Left renal cortex interstitium (tissue), 4 donors: ENCODE results near the gene OXNAD1. TPM values are rescaled to one million over a fixed set of nuclear protein-coding genes. Genes with fewer than 3 reads are reported as not detected.

Experiments used
- DNase-seq, 4 donors: peaks; one replicate each; pipeline ENCODE4 v3.0.0-alpha.2; 2013; ENCODE audit warnings: low read depth in 4 of 4, low spot score in 2 of 4, missing footprints in 1 of 4
- polyA plus RNA-seq, 4 donors: library from polyadenylated mRNA; unstranded; fragments of 120-200 nt; gene quantifications; one replicate each; pipeline ENCODE4 v1.2.1, GENCODE V29; 2013; ENCODE audit not compliant: insufficient read length in 4 of 4

The OXNAD1 gene, protein sequence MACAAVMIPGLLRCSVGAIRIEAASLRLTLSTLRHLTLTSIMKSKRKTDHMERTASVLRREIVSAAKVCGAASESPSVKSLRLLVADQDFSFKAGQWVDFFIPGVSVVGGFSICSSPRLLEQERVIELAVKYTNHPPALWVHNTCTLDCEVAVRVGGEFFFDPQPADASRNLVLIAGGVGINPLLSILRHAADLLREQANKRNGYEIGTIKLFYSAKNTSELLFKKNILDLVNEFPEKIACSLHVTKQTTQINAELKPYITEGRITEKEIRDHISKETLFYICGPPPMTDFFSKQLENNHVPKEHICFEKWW
- polyA plus RNA-seq: 10 to 100 TPM; 15.4 to 19.8 (median 17.4) TPM

GRCh38 chr3:16264708-16265454 lies at the start of gene OXNAD1, which contains the start of gene DPH3:
OXNAD1 (plus strand) TSS chr3:16265212; CDS start chr3:16270953, 5,741 bp downstream.
DPH3 (minus strand) TSS chr3:16264943; CDS start chr3:16264876, 67 bp downstream.
- DNase-seq: peak; percentile 96 to 100 (median 98)

DNA sequence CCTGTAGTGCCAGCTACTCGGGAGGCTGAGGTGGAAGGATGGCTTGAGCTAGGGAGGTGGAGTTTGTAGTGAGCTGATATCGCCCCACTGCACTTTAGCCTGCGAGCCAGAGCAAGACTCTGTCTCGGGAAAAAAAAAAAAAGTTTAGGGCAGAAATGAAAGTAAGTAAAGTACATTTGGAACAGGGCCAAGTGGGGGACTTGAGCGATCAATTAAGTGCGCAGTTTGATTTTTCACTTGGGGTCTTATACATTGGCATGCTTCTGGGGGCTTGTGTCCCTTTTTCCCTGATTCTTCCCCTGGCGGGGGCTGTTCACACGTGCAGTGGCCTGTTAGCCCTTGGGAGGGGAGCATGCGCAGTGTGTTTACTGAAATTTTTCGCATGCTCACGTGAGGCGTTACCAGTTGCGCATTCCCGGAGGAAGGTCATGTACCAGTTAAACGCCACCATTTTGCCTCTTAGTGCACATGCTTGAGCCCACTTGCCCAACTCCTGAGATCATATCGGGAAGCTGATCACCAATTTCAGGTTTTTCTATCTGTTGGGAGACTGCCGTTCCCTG lies 48.6 kb upstream of the OXNAD1 start:
- no peak for DNase-seq

DNA sequence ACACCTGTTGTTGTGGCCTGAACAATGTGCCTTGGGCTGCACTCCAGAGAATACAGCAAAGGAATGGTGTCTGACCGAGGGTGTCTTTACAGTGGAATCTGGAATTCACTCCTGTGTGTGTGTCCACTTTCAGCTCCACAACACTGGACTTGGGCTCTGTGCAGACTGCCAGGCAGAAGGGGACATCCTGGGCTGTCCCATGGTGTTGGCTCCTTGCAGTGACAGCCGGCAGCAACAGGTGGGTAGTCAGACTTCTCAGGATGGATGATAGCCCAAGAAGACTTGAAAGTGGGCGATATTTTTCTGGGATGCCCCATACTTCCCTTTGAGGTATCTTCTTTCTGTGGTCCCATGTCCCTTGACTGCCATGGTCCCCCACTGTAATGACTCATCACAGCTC lies 45.2 kb upstream of the OXNAD1 start:
- no peak for DNase-seq

DNA sequence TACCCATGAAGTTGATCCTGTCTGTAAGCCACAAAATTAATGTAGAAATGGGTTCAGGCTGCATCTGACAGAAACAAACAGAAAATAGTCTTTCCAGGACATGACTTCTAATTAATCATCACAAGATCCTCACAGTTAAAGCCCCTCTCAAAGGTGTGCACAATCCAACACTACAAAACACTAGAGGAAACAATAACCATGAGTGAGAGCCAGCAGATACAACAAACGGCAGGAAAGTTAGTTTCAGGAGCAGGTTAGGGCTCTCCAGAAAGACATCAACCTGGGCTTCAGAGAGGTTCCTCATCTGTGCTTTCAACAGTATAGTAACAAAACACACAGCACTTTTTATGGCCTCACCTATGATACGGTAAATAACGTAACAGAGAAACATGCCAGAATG lies 43.0 kb upstream of the OXNAD1 start:
- no peak for DNase-seq

DNA sequence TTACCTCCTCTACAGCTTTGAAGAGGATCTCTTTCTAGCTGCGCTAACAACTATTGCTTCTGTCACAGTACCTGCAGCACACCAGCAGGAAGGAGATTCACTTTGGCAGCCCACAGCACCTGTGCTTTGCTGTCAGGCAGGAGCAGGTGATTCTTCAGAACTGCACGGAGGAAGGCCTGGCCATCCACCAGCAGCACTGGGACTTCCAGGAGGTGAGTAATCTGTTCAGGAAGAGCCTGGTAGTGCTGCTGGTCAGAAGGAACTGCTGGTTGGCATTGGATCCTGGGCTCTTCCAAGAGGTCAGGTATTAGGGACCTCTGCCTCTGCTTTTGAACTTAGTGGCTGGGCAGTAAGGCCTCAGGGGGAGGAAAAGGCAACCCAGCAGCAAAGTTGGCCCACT lies 42.5 kb upstream of the OXNAD1 start:
- no peak for DNase-seq

- no peak for DNase-seq
These were observed 40.7 kb upstream of the OXNAD1 start for GRCh38 chr3:16224325-16224724.

- DNase-seq: no peak
These were observed 37.4 kb upstream of the OXNAD1 start for GRCh38 chr3:16227566-16227965.

DNA sequence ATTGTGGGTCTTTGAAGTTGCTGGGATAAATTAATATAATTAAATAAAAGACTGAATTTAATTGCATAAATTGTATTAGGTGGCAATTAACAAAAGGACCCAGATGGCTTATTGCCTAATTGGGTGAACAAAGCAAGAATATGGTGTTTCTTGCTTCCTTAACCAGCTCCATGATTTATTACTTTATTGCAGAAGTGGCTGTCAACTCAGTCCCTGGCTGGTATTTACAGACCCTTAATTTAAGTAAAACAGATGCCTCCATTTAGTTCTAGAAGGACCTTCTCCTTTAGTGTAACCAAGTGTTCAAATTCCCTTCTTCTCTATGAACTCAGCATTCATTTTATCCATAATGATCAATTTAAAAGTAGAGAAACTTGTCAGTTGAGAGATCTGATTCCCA lies 35.3 kb upstream of the OXNAD1 start:
- no peak for DNase-seq

DNA sequence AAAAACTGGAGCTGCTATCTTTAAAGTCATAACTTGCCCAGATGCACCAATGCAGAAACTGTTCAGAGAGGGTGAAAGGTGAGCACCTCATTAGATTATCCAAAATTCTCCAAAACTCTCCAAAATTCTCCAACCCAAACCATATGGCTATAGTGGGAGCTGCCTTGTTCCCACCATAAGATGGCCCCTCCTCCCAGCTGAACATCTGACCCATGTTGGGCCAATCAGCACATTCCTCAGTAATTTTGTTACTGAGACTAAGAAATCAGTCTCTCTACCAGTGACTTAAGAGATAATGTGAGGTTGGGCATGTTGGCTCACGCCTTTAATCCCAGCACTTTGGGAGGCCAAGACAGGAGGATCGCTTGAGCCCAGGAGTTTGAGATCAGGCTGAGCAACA lies 33.0 kb upstream of the OXNAD1 start:
- no peak for DNase-seq

DNA sequence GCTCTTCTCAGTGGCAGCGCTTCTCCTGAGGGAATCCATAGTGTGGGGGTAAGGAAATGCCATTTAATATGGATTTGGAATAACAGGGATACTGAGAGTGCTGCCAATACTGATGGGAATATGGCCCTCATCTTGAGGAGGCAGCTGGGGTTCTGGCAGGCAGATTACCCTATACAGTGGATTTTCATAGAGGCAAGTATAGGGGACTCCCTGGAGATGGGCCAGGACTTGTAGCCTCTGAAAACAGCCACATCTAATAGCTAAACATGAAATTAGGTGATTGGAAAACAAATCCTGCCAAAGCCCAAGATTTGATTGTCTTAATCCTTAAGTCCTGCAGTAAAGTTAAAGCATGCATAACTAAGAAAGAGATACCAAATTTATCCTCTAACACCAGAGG lies 31.2 kb upstream of the OXNAD1 start:
- no peak for DNase-seq

DNA sequence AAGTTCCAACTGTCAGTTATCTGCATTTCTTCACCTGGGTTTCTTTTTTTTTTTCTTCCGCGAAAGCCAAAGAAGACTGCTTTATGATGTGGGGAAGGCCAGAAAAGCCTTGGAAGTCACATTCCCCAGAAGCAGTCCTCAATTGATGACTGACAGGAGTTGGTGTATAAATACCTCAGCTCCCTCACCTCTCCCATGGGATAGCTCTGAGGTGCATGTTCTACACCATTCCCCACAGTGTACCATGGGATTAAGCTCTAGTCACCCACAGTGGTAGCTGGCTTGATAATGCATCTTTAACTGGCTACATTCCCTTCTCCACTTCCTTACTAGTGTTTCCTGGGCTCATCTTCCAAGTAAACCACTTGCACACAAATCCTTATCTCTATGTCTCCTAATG lies 30.7 kb upstream of the OXNAD1 start:
- DNase-seq: no peak

DNA sequence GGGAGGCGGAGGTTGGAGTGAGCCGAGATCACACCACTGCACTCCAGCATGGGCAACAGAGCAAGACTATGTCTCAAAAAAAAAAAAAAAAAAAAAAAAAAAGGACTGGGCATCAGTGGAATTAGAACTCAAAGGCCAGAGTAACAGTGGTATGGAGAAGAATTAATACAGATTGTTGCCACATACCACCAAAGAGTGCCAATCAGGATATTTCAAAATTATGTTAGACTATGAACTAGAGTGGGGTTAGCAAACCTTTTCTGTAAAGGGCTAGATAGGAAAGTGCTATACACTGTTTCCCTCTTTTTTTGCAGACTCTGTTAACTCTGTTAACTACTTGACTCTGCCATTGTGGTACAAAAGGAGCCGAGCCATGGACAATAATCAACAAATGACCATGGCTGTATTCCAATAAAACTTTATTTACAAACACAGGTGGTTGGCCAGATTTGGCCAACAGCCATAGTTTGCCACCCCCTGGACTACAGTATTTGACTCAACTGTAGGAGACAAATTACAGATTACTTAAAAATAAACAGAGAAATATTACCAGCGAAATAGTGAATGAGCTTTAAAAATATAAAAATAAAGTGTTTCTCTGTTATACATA lies 28.9 kb upstream of the OXNAD1 start:
- DNase-seq: no peak

DNA sequence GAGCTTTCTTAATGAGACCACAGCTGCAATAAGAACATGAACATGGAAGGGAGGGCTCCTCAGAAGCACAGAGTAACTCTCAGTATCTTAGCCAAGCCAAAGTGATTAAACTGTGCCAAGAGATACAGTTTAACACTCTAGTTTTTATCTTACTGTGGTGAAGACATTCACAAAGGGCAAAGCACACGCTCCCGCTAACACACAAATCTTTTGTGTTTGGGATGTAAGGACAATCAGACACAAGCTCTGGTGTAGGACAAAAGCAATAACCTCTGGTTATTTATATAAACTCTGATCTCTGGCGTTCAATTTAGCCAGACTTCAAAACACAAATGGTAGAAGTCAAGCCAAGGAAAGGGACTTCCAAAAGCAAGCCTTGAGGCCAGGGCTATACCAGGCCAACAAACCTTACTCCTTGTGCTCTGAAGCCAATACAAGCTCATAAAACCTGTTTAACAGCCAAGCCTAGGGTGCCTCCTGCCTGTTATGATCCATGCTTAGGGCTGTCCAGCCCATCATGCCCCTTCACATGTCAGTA lies 28.1 kb upstream of the OXNAD1 start:
- no peak for DNase-seq

- DNase-seq: no peak
These were observed 25.8 kb upstream of the OXNAD1 start for GRCh38 chr3:16239086-16239770.

DNA sequence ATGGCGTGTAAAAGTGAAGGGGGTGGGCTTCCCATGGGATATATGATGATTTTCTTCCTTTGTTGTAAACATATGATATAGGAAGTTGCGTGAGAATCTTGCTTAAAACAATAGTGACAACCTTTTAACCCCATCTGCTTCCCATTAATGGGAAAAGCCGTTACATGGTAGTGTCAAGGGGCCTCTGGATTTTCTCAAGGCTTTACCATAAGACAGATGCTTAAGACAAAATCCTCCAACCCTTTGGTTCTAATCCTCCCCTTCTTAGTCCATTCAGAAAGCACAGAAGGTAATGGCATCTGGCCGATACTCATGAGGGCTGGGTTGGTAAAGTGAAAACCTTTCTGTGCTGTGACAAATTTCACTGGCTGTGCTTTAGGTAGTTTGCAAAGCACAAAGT lies 25.2 kb upstream of the OXNAD1 start:
- no peak for DNase-seq

DNA sequence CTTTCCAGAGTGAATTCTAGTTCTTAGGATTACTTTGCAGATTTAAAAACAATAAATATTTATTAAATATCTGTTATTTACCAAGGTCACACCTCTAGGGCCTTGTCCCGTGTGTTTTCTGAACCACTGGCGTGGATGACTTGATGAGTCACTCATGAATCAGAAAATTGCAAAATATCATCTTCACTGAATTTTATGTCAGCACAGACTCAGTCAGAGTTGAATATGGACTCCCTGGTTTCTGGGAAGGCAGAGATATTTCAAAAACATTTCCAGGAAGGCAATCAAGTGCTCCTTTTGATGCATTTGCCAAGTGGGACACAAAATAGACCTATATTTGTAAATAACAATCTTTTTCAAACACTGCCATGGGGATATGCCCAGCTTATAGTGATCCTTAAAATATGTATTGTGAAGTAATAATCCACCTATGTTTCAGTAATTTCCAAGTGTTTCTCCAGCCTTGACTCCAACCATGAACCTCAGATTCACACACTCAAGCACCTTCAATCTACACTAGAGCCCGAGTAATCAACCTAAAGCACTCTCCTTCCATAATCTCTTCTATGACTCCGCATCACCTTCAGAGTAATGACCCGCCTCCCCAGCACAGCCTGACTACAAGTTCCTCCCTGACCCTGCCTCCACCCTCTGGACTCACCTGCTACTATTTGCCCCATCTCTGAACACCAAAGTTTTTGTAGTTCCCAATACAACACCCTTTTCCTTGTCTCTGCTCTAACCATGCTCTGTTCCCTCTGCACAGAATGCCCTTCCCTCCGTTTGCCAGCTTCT lies 24.6 kb upstream of the OXNAD1 start:
- no peak for DNase-seq

DNA sequence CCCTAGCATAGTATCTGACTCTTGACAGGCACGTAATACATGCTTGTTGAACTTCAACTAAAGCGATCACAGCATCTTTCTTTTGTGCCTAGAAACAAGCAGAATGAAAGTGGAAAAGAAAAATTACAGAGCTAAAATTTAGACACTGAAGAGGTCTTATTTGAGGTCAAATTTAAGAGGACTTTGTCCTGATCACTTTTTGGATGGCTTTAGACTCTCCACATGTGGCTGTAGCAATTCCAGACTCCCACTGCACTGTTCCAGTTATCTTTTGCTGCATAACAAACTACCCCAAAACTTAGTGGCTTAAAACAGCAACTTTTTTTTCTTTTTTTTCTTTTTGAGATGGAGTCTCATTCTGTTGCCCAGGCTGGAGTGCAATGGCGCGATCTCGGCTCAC lies 23.8 kb upstream of the OXNAD1 start:
- no peak for DNase-seq

DNA sequence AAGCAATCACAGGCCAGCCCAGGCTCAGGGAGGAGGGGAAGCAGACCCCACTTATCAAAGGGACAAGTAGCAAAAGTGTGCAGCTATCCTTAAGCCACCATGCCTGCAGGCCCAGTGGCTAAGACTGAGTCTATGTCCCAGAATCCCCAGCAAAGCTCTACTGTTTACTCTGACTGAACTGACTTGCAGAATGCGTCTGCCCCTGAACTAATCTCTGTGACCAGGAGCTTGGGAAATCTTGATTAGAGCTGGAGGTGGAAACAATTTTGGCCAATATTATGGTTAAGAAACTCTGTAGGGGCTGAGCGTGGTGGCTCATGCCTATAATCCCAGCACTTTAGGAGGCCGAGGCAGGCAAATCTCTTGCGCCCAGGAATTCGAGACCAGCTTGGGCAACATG lies 22.8 kb upstream of the OXNAD1 start:
- no peak for DNase-seq

DNA sequence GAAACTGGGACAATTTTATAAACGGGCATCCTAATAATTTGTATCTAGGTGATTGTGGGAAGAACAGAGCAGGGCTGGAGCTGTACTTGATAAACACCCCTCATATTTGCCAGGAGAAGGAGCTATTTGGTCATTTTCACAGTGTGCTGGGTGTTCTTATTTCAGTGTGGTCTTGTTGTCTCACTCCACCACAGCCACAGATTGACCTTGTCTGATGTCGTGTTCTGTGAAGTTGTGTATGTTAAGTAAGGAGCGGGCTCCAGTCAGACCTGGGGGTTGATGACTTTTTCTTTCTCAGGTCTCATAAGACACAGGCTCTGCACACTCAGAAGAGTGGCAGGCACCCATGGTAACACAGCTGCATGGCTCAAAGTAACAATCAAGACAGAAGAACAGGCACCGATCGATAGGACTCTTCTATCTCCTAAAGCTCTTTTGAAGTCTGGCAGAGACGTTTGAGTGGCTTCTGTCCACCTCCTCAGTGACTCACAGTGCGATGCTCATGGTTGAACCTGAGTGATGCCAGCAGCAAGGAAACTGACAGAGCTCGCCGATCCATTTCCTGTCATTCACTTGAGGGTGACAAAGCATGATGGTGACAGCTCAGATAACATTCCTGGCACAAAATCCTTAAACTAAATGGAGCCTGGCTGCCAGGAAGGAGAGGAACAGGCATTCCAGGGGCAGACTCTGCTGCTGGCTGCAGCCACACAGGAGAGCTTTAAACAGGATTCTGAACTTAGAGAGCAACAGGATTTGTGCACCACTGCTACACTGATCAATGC lies 21.1 kb upstream of the OXNAD1 start:
- DNase-seq: no peak
